ENCODE measurements around the gene ADAMTSL1.

The ADAMTSL1 gene

GRCh38 chr9:18723366-18723765 lies 249.4 kb downstream of the ADAMTSL1 start:
- TF ChIP-seq ZFX (IDR thresholded peaks at IDR 0.05; ENCODE audit: borderline replicate concordance) = no peak
- TF ChIP-seq, protein P1, sequence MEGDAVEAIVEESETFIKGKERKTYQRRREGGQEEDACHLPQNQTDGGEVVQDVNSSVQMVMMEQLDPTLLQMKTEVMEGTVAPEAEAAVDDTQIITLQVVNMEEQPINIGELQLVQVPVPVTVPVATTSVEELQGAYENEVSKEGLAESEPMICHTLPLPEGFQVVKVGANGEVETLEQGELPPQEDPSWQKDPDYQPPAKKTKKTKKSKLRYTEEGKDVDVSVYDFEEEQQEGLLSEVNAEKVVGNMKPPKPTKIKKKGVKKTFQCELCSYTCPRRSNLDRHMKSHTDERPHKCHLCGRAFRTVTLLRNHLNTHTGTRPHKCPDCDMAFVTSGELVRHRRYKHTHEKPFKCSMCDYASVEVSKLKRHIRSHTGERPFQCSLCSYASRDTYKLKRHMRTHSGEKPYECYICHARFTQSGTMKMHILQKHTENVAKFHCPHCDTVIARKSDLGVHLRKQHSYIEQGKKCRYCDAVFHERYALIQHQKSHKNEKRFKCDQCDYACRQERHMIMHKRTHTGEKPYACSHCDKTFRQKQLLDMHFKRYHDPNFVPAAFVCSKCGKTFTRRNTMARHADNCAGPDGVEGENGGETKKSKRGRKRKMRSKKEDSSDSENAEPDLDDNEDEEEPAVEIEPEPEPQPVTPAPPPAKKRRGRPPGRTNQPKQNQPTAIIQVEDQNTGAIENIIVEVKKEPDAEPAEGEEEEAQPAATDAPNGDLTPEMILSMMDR (IDR thresholded peaks at IDR 0.05) = no peak
- H3K27ac ChIP-seq = no peak overlapping the region

- H3K27ac ChIP-seq = no peak overlapping the region
- TF ChIP-seq, protein P1 (IDR thresholded peaks at IDR 0.05) = no peak
- TF ChIP-seq ZFX (IDR thresholded peaks at IDR 0.05; ENCODE audit: borderline replicate concordance) = no peak
Observed at GRCh38 chr9:18726546-18726945, 252.6 kb downstream of the ADAMTSL1 start.

DNA sequence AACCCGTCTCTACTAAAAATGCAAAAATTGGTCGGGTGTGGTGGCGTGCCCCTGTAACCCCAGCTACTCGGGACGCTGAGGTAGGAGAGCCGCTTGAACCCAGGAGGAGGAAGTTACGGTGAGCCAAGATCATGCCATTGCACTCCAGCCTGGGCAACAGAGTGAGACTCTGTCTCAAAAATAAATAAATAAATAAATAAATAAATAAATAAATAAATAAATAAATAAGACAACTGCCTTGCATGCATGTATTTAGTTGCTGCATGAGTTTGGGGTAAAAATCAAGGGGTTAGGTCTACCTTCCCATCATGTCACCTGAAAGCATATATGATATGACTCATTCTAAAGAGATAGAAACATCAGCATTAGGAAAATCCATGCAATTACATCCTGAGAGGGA lies 254.0 kb downstream of the ADAMTSL1 start:
- no peak overlapping the region for H3K27ac ChIP-seq
- TF ChIP-seq ZFX (IDR thresholded peaks at IDR 0.05; ENCODE audit: borderline replicate concordance) = no peak
- TF ChIP-seq, protein P1 (IDR thresholded peaks at IDR 0.05) = no peak

- no peak overlapping the region for H3K27ac ChIP-seq
Observed at GRCh38 chr9:18728642-18729041, 254.7 kb downstream of the ADAMTSL1 start.

DNA sequence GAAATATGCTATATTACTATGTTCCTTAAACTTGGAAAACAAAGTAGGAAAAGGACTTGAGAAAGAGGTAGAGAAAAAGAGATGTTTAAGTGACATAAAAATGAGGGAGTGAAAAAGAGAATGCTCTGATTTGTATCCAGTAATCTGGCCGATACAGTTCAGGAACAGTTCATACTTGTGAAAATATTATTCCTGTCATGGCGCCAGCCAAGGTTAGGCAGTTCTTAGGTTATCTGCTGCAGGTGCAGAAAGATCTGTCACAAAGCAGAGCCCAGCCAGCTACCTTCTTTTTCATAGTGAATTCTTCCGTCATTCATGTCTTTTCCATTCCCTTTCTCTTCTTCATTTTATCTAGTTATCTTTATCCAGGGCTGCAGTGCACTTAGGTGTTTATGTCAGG lies 256.3 kb downstream of the ADAMTSL1 start:
- H3K27ac ChIP-seq = no peak overlapping the region
- no peak for TF ChIP-seq ZFX (IDR thresholded peaks at IDR 0.05; ENCODE audit: borderline replicate concordance)
- TF ChIP-seq, protein P1 (IDR thresholded peaks at IDR 0.05) = no peak

More at GRCh38 chr9:18728642-18729041, 254.7 kb downstream of the ADAMTSL1 start:
- TF ChIP-seq ZFX (IDR thresholded peaks at IDR 0.05; ENCODE audit: borderline replicate concordance) = no peak
- TF ChIP-seq, protein P1 (IDR thresholded peaks at IDR 0.05) = no peak

GRCh38 chr9:18739127-18739526 lies 265.2 kb downstream of the ADAMTSL1 start:
- no peak overlapping the region for H3K27ac ChIP-seq
- TF ChIP-seq, protein P1 (IDR thresholded peaks at IDR 0.05) = no peak
- TF ChIP-seq ZFX (IDR thresholded peaks at IDR 0.05; ENCODE audit: borderline replicate concordance) = no peak

GRCh38 chr9:18739641-18740318 lies 265.8 kb downstream of the ADAMTSL1 start:
- no peak overlapping the region for H3K27ac ChIP-seq
- TF ChIP-seq, protein P1 (IDR thresholded peaks at IDR 0.05) = no peak
- TF ChIP-seq ZFX (IDR thresholded peaks at IDR 0.05; ENCODE audit: borderline replicate concordance) = no peak

All from 22Rv1 (cell line).